Stimulated activated naive CD4-positive, alpha-beta T cell (primary cell): ENCODE measurements around the gene TMEM54.

ENCODE experiments used
- DNase-seq, 6 experiments: peaks; one replicate each; lab custom pipeline; 2025; lab: John Stamatoyannopoulos, UW

TMEM54 gene

GRCh38 chr1:32895325-32896215, 5.6 kb downstream of the TMEM54 start:
- DNase-seq, result no peak

DNA sequence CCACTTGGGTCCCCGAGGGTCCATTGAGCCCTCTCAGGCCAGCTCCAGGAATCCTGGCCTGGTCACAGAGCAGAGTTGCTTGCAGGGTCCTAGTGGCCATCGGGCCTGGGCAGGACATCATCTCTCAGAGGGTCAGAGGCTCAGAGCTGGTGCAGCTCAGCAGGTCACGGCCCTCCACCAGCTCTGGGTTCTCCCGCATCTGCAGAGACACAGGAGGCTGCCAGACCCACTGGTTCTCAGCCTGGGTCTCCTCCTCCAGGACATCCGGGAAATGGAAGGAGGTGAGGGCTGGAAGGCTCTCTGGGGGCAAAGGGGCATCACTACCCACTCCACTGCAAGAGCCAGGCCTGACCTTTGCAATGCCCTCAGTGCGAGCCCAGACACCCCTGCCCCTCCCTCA, 6.5 kb downstream of the TMEM54 start:
- DNase-seq, result no peak

DNA sequence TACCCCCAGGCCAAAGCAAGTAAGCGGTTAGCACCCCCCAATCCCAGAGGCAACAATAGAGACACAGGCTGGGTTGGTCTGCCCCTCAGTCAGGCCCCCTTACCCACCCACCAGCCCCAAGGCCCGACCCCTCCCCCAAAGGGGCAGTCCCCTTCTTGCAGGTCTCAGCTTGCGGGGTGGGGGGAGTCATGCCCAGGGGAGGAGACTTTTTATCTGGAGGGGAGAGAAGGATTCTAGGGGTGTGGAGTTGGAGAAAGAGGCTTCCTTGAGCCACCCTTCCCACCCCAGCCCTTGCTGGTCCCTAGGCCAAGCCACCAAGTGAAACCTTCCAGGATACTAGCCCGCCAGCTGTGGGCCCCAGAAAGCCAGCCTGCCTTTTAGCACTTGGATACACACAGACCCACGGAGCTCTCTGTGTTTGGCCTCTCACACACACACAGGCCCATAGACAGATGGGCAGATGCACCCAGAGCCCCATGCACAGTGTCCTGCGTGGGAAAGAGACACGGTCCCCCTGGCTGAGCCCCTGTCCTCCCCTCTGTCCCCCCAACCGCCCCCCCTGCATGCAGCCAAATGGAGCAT, 7.1 kb downstream of the TMEM54 start:
- DNase-seq, result no peak

- DNase-seq, result peak in 1 of 6 experiments; percentile 7
Observed at GRCh38 chr1:32893198-32894018, 7.8 kb downstream of the TMEM54 start.

- peak in 1 of 6 experiments; percentile 12 for DNase-seq
Observed at GRCh38 chr1:32892368-32893197, 8.6 kb downstream of the TMEM54 start.

- no peak for DNase-seq
Observed at GRCh38 chr1:32891630-32892029, 9.6 kb downstream of the TMEM54 start.

GRCh38 chr1:32891241-32891570, 10.0 kb downstream of the TMEM54 start:
- DNase-seq, result no peak

- DNase-seq, result no peak
Observed at GRCh38 chr1:32890516-32891240, 10.5 kb downstream of the TMEM54 start.

DNA sequence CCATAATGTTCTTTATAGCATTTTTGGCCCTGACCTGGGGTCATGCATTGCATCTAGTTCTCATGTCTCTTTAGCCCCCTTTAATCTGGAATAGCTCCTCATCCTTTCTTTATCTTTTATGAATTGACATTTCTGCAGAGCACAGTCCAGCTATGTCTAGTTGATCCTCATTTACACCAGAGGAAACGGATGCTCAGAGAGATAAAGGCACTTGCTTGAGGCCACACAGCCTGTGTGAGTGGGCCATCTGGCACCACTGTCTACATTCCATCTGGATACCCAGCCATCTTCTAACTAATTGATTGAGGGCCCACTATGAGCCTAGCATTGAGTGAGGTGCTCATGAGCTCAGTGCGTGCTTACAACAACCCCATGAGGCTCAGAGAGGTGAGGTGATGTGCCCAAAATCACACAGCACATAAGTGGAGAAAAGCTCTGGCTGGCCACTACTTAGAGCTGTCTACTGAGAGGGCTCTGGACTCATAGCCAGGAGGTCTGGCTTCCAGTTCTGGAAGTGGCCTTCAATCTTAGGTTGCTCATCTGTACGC, 11.4 kb downstream of the TMEM54 start:
- DNase-seq, result no peak

- no peak for DNase-seq
Observed at GRCh38 chr1:32888677-32889420, 12.3 kb downstream of the TMEM54 start.

GRCh38 chr1:32888134-32888533, 13.1 kb downstream of the TMEM54 start:
- no peak for DNase-seq

DNA sequence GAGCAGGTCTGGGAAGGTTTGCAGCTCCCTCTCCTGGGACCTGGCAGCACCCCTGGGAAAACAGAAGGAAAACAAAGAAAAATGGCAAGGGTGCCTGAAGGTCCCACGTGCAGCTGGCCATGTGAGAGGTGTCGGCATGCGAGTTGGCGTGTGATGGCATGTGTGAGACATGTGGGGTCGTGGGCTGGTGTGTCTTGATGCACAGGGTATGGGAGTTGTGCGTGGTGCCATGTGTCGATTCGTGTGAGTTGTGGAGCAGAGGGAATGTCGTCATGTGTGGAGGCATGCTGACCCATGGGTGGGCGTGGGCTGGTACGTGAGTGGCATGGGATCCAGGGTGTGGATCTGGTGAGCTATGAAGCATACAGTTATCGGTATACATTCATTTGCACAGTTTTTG, 13.6 kb downstream of the TMEM54 start:
- DNase-seq, result no peak

- no peak for DNase-seq
Observed at GRCh38 chr1:32886828-32887414, 14.3 kb downstream of the TMEM54 start.

- peak in 2 of 6 experiments; percentile 4 to 12 for DNase-seq
Observed at GRCh38 chr1:32886004-32886827, 15.0 kb downstream of the TMEM54 start, which contains the start of gene HPCA. Gene HPCA (plus strand): TSS chr1:32886491. CDS start chr1:32888899, 2,408 bp downstream.

DNA sequence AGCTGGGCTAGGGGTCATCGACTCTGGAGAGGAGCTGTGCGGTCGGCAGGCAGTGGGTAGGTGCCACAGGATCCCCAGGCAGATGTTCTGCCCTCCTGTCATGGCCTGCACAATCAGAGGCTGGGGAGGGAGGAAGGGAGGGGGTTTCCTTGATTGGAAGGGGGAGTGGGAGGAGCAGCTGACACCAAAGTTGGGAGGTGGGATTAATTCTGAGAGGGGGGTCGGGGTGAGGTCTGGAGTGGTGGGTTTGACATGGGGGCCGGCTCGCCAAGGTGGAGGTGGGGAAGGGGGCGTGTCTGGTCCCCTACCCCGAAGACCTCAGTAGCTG, 15.5 kb downstream of the TMEM54 start:
- DNase-seq, result no peak

DNA sequence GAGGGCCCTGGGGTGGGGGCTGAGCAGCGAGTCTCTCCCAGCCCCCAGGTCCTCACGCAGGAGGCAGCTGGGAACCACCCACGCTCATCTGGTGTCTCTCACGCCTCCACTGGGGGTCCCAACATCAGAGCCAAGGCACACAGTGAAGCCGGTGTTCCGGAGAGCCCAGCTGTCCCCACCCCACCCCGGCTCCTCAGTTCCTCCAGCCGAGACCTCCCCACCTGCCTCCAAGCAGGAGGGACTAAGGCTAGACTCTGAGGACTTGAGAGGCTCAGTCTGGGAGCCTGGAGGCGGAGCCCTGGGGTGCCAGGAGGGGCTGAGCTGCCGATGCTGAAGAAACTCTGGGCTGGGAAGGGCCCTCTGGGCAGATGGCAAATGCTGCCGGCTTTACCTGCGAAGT, 16.5 kb downstream of the TMEM54 start:
- no peak for DNase-seq

- no peak for DNase-seq
Observed at GRCh38 chr1:32884032-32884372, 17.2 kb downstream of the TMEM54 start.

DNA sequence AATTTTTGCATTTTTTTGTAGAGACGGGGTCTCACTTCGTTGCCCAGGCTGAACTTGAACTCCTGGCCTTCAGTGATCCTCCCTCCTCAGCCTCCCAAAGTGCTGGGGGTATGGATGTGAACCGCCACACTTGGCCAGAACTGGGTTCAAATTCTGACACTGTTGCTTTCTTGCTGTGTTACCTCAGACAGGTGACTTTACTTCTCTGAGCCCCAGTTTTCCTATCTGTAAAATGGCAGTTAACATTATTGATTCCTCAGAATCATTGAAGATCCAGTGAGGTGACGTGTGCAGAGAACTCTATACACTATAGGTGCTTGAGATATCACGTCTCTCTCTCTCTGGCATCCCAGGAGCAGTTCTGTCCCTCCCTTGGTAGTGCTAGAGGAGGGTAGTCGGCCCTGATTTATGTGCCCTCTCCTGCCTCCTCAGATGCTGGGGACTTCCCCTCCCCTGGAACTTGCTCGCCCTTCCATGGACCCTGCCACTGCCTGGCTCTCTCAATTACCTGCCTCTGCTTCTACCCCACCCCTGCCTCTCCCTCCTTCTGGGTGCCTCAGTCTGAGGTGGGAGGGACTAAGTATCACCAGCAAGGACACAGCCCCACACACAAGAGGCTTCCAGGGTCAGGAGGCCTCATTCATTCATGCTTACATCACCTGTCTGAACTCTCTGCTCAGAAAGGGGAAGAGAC, 17.7 kb downstream of the TMEM54 start:
- no peak for DNase-seq
